Coronary artery (tissue), 2 donors: ENCODE data around the gene ARSI.

ENCODE experiments used
- DNase-seq: peaks from one replicate; pipeline ENCODE4 v3.0.0-alpha.2; 2017; ENCODE audit warnings: low spot score
- H3K27ac ChIP-seq, 2 donors: fragments of 200-600 bp; sonication (generic); one replicate each; pipeline ENCODE4 v1.5.1; 2016 to 2019
- H3K4me3 ChIP-seq: fragments of 200-600 bp; sonication (generic); 2 replicates; pipeline ENCODE4 v1.5.1; 2016; ENCODE audit warnings: mild to moderate bottlenecking, moderate library complexity
- TF ChIP-seq, protein P1 (sequence below): fragments of 200-600 bp; sonication (generic); IDR thresholded peaks from one replicate; pipeline ENCODE4 v1.5.1; 2019; ENCODE audit warnings: antibody characterized with exemption

ARSI gene

DNA sequence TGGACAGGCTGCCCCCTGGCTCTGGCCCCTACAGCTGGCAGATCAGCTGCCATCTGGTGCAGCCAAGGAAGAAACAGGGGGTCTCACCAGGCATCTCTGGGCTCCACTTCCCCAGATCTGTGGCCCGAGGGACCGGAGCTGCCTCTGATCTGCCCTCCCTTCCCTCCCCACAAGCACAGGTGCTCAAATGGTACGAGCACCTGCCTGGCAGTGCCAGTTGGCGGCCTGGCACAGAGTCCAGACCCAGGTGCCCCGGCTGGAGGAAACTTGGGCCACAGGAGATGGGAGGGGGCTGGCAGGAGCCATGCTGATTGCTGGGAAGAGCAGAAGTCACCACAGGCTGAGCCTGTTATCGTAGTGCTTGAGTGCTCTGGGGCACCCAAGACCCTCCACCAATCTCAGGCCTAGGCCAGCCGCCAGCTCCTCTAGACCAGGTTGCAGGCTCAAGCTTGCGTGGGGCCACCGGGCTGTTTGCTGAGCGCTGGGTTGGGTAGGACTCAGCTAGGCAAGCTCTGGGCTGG lies 8.1 kb downstream of the ARSI start:
- no peak for DNase-seq
- H3K4me3 ChIP-seq: no peak overlapping the region
- H3K27ac ChIP-seq: no peak overlapping the region
- TF ChIP-seq, protein P1, sequence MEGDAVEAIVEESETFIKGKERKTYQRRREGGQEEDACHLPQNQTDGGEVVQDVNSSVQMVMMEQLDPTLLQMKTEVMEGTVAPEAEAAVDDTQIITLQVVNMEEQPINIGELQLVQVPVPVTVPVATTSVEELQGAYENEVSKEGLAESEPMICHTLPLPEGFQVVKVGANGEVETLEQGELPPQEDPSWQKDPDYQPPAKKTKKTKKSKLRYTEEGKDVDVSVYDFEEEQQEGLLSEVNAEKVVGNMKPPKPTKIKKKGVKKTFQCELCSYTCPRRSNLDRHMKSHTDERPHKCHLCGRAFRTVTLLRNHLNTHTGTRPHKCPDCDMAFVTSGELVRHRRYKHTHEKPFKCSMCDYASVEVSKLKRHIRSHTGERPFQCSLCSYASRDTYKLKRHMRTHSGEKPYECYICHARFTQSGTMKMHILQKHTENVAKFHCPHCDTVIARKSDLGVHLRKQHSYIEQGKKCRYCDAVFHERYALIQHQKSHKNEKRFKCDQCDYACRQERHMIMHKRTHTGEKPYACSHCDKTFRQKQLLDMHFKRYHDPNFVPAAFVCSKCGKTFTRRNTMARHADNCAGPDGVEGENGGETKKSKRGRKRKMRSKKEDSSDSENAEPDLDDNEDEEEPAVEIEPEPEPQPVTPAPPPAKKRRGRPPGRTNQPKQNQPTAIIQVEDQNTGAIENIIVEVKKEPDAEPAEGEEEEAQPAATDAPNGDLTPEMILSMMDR: no peak

DNA sequence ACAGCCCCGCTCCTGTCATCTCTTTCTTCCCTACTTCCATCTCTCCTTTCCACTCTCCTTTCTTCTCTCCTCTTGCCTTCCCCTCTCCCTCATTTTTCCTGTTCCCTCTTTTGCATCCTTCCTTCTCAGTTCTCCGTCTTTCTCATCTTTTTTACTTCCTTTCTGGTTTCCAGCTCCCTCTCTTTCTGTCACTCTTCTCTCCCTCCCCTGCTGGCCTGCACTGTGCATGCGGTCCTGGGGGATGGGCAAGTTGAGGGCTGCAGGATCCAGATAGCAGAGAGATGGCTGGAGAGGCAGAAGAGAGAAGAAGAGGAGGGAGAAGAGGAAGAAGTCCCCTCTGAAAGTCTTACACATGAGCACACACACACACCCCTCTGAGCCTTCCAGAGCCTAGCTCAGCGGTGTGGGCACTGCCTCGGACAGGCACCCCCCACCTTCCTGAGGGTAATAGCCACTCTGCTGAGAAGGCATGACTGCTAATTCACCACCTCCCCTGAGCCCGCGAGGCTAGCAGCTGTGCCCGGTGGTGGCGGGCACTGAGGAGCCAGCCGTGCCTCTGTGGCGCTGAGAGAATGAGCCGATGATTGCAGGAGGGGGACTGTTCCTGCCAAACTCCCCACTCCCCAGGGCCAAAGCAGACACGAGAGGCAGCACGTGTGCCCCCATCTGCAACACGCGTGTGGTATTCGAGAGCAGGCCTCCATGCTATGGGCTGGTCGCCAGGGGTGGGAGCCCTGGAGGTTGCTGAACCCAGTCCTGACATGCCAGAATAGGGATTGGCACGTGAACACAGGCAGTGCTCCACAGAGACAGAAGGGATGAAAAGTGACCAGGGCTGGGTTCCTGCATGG lies 9.4 kb downstream of the ARSI start:
- Histone ChIP-seq H3K27ac (no peak overlapping the region), H3K4me3 (no peak overlapping the region)
- TF ChIP-seq, protein P1: no peak
- DNase-seq: no peak

DNA sequence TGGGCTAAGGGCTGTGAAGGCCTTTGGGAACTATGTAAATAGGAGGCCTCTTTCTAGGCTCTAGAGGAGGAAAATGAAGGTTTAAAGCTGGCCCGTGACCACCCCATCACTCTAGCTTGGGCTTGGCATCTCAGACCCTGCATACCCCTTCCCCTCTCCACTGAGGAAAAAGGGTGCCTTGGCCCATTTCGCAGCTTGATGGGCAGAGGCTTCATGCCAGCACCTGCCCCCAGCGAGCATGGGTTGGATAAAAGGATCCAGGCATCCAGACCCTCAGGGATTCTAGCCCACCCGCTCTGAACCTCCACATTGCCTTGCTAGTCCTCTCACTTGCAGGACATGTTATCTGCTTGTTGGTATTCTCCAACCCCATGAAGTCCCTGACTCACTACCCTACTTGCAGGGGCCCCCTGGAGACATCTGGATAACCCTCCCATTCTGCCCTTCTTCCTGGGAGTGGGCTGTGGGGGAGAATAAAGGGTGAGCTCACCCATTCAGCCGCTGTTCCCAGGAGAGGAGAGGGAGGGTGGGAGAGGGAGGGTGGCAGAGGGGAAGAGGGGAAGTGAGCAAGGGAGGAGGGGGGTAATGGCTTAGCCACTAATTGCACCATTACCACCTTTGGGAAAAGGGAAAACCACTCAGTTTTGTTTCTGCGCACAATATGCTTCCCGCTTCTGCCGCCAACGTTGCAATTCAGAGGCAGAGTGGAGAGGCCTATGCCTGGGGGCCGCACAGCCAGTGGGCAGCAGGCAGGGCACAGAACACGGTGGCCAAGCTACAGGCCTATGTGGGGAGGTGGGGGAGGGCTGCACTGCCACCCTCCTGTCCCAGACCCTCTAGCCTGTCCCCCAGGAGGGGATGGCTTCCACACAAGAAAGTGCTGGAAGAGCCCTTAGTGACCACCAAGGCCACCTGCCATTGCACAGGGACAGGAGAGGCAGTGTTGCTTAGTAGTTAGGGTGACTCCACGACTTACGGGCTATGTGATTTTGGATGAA lies 11.0 kb downstream of the ARSI start:
- TF ChIP-seq, protein P1: no peak
- no peak overlapping the region for H3K4me3 ChIP-seq
- DNase-seq: no peak
- H3K27ac ChIP-seq: no peak overlapping the region

DNA sequence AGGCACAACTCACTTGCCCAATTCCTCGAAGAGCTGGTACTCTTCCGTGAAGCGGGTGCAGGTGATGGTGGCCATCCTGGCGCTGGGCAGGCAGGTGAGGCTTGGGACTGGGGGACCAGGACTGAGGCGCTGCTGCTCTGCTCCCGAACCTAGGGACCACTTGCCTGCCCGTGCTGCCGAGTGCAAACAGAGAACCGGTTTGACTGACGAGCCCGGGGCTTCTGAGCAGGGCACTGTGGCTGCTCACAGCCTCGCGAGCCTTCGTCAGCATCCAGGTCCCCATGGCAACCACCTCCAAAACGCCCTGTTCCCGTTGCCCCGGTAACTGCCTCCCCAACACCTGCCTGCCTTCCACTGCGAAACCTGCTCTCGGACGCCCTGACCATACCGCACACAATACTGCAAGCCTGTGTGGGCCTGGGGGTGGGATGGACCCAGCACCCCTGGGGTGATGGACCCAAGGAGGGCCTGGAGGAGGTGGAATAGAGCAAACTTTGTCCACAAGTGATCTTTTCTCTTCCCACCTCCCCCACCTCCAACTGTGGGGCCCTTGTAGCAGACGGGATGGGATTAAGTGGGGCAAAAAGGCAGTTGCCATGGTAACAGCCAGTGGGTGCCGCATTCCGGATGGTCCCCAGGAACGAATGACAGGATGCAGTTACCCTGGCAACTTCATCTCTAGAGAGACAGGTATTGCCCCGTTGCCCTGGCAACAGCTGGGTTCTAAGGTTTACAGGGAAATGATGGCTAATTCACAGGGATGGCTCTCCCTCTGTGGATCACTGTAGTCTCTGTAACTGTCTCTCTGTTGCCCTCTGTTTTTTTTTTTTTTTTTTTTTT lies 12.9 kb downstream of the ARSI start, which contains the start of gene CAMK2A:
TSS of gene CAMK2A (minus strand) at position 223 of the 840 bp plus-strand sequence. CDS start at position 75, 148 bp downstream.
- DNase-seq: no peak
- no peak within 1 kb of the TSS for H3K4me3 ChIP-seq
- no peak within 1 kb of the TSS for H3K27ac ChIP-seq
- TF ChIP-seq, protein P1: no peak

DNA sequence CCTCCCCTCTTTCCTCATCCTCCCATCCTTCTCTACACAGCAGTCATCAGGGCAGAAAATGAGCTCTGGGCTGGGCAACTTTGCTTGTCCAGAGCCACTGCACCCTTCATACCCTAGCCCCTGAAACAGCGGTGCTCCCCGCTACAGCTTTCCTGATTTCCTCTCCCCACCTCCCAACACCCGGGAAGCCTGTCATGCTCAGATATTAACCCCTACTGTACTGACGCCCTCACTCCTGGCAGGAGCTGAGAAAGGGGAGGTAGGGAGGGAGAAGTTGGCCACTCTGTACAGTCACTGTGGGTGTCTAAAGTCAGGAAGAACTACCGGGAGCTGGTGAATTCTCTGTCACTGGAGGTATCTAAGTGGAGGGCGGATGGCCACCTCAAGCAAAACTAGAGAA lies 13.9 kb downstream of the ARSI start:
- TF ChIP-seq, protein P1: no peak
- no peak for DNase-seq
- H3K27ac ChIP-seq: no peak overlapping the region
- no peak overlapping the region for H3K4me3 ChIP-seq

DNA sequence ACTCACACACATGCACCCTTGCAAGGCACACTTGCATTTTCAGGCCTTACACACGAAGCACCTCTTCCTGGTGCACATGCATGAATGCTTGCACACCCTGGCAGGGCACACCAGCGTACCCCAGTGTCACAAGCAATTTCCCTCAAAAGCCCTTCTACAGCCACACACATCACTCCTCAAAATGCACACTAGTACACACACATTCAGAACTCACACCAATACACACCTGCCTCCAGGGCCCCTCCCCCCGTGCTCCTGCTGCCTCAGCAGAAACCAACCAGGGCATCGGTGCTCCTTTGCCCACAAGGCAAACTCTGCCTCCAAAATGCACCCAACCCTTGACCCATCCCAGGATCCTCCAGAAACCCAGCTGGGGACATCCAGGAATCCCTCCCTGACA lies 14.3 kb downstream of the ARSI start:
- TF ChIP-seq, protein P1: no peak
- H3K4me3 ChIP-seq: no peak overlapping the region
- DNase-seq: no peak
- no peak overlapping the region for H3K27ac ChIP-seq
